Type B pancreatic cell (in vitro differentiated cells): ENCODE results near the gene RPE. TPM values are rescaled to one million over a fixed set of nuclear protein-coding genes. Genes with fewer than 3 reads are reported as not detected.

Source experiments
- DNase-seq: peaks from one replicate; pipeline ENCODE4 v3.0.0; 2021; ENCODE audit warnings: mixed read lengths; ENCODE audit not compliant: unreplicated experiment; ENCODE audit errors: extremely low spot score
- H3K27ac Mint-ChIP-seq: 2 replicates; pipeline ENCODE4 v1.8.0; 2021; ENCODE audit warnings: mild to moderate bottlenecking, mixed read lengths
- H3K27me3 Mint-ChIP-seq: 2 replicates; pipeline ENCODE4 v1.8.0; 2021; ENCODE audit warnings: mixed read lengths
- H3K36me3 Mint-ChIP-seq: 2 replicates; pipeline ENCODE4 v1.8.0; 2021; ENCODE audit warnings: mixed read lengths
- H3K4me1 Mint-ChIP-seq: one replicate; pipeline ENCODE4 v1.8.0; 2021; ENCODE audit warnings: mixed read lengths; ENCODE audit not compliant: unreplicated experiment
- H3K4me3 Mint-ChIP-seq: 2 replicates; pipeline ENCODE4 v1.8.0; 2021; ENCODE audit warnings: mild to moderate bottlenecking, mixed read lengths
- H3K9me3 Mint-ChIP-seq: 2 replicates; pipeline ENCODE4 v1.8.0; 2021; ENCODE audit warnings: mixed read lengths
- CTCF ChIP-seq: fragments of 200-600 bp; sonication (generic); conservative IDR thresholded peaks from 2 replicates; pipeline ENCODE4 v1.5.0; 2021; ENCODE audit warnings: antibody characterized with exemption, mild to moderate bottlenecking
- total RNA-seq: library from RNA; stranded (reverse); gene quantifications from 2 replicates; pipeline ENCODE4 v1.2.1, GENCODE V29; 2021; ENCODE audit warnings: low replicate concordance

RPE gene
- total RNA-seq, 1 donor from 2014 or later, result 53.7 TPM

- DNase-seq, result no peak
- Mint-ChIP-seq H3K27ac (no peak overlapping the region), H3K36me3 (peaks cover 25% of the 10 kb centered on the region), H3K4me1 (no peaks in the 10 kb centered on the region), H3K9me3 (peaks cover 11% of the 10 kb centered on the region), H3K4me3 (no peak overlapping the region), H3K27me3 (no peaks in the 10 kb centered on the region)
- no peak for TF ChIP-seq CTCF
Measured at GRCh38 chr2:210046851-210047500, 44.5 kb downstream of the RPE start.

DNA sequence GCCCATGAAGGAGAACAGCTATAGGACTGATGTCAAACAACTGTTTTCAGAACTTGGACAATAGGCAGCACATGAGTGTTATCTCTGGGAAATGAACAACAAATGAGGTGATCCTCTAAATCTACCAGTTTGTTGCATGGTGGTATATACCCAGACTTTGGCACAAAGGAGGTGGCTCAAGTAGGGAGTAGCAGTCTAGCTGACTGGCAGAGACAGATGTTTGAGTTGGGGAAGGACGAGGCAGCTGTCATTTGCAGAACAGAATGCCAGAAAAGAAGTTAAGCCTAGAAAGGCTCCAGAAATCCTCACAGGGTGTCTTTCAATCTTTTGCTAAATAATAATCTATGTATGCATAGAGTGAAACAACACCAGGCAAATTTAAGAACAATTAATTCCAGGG lies 47.4 kb downstream of the RPE start:
- DNase-seq, result no peak
- peaks cover 11% of the 10 kb centered on the region for H3K9me3 Mint-ChIP-seq
- H3K4me1 Mint-ChIP-seq, result no peaks in the 10 kb centered on the region
- H3K36me3 Mint-ChIP-seq, result peaks cover 36% of the 10 kb centered on the region
- no peak overlapping the region for H3K4me3 Mint-ChIP-seq
- H3K27ac Mint-ChIP-seq, result no peak overlapping the region
- no peak for TF ChIP-seq CTCF
- H3K27me3 Mint-ChIP-seq, result no peaks in the 10 kb centered on the region

- no peak for DNase-seq
- H3K36me3 Mint-ChIP-seq, result peaks cover 37% of the 10 kb centered on the region
- no peak overlapping the region for H3K27ac Mint-ChIP-seq
- no peaks in the 10 kb centered on the region for H3K4me1 Mint-ChIP-seq
- H3K4me3 Mint-ChIP-seq, result no peak overlapping the region
- TF ChIP-seq CTCF, result no peak
- H3K9me3 Mint-ChIP-seq, result peaks cover 15% of the 10 kb centered on the region
- no peaks in the 10 kb centered on the region for H3K27me3 Mint-ChIP-seq
Measured at GRCh38 chr2:210050885-210051284, 48.4 kb downstream of the RPE start.

- Mint-ChIP-seq H3K9me3 (peaks cover 4% of the 10 kb centered on the region), H3K36me3 (peaks cover 30% of the 10 kb centered on the region), H3K4me1 (no peaks in the 10 kb centered on the region), H3K4me3 (no peak overlapping the region), H3K27me3 (no peaks in the 10 kb centered on the region), H3K27ac (no peak overlapping the region)
- no peak for DNase-seq
- TF ChIP-seq CTCF, result no peak
Measured at GRCh38 chr2:210054696-210055095, 52.3 kb downstream of the RPE start.

- H3K27ac Mint-ChIP-seq, result no peak overlapping the region
- H3K4me1 Mint-ChIP-seq, result no peaks in the 10 kb centered on the region
- peaks cover 4% of the 10 kb centered on the region for H3K9me3 Mint-ChIP-seq
- TF ChIP-seq CTCF, result no peak
- H3K4me3 Mint-ChIP-seq, result no peak overlapping the region
- H3K36me3 Mint-ChIP-seq, result peaks cover 27% of the 10 kb centered on the region
- DNase-seq, result no peak
- no peaks in the 10 kb centered on the region for H3K27me3 Mint-ChIP-seq
Measured at GRCh38 chr2:210055825-210056224, 53.4 kb downstream of the RPE start.

DNA sequence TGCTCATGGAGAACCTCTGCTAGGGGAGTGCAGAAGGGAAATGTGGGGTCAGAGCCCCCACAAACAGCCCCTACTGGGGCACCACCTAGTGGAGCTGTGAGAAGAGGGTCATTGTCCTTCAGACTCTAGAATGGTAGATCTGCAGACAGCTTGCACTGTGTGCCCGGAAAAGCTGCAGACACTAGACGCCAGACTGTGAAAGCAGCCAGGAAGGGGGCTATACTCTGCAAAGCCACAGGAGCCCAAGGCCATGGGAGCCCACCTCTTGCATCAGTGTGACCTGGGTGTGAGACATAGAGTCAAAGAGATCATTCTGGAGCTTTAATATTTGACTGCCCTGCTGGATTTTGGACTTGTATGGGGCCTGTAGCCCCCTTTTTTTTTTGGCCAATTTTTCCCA lies 60.9 kb downstream of the RPE start:
- Mint-ChIP-seq H3K27ac (no peak overlapping the region), H3K4me3 (no peak overlapping the region), H3K9me3 (no peaks in the 10 kb centered on the region), H3K36me3 (peaks cover 10% of the 10 kb centered on the region), H3K4me1 (no peaks in the 10 kb centered on the region), H3K27me3 (no peaks in the 10 kb centered on the region)
- TF ChIP-seq CTCF, result no peak
- DNase-seq, result no peak
